ENCODE data around the gene SLC10A1.
"Not testable (repeated sequence)": the region's sequence is repeated elsewhere in the genome, so short reads cannot be mapped to it uniquely, and the experiment has no call there.

The SLC10A1 gene

GRCh38 chr14:69749956-69750355 is 47.1 kb downstream of the SLC10A1 start:
- no peak for TF ChIP-seq CTCF (IDR thresholded peaks at IDR 0.05; ENCODE audit: low read depth, low read length, missing control alignments)
- no peak overlapping the region for H3K4me3 ChIP-seq (ENCODE audit: low read depth, low read length)
- in situ Hi-C loops (cut with HindIII; ENCODE audit: low sequenced_read_pairs) = no loop called here
- no peak for DNase-seq (ENCODE audit: low read depth)

- no peak for TF ChIP-seq CTCF (IDR thresholded peaks at IDR 0.05; ENCODE audit: low read depth, low read length, missing control alignments)
- DNase-seq (ENCODE audit: low read depth) = no peak
- in situ Hi-C loops (cut with HindIII; ENCODE audit: low sequenced_read_pairs) = no loop called here
- no peak overlapping the region for H3K4me3 ChIP-seq (ENCODE audit: low read depth, low read length)
These were observed 56.0 kb downstream of the SLC10A1 start for GRCh38 chr14:69741055-69741454.

DNA sequence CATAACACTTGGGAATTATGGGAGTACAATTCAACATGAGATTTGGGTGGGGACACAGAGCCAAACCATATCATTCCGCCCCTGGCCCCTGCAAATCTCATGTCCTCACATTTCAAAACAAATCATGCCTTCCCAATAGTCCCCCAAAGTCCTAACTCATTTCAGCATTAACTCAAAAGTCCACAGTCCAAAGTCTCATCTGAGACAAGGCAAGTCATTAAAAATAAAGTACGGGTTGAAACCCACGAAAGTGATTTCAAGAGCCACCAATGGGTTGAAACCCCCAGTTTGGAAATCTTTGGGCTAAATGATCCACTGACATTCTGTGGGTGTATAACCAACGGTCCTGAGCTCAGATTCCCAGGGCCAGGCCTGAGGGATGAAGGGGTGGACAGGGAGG is 60.6 kb downstream of the SLC10A1 start:
- DNase-seq (ENCODE audit: low read depth); in situ Hi-C loops (cut with HindIII; ENCODE audit: low sequenced_read_pairs): not testable (repeated sequence)

DNA sequence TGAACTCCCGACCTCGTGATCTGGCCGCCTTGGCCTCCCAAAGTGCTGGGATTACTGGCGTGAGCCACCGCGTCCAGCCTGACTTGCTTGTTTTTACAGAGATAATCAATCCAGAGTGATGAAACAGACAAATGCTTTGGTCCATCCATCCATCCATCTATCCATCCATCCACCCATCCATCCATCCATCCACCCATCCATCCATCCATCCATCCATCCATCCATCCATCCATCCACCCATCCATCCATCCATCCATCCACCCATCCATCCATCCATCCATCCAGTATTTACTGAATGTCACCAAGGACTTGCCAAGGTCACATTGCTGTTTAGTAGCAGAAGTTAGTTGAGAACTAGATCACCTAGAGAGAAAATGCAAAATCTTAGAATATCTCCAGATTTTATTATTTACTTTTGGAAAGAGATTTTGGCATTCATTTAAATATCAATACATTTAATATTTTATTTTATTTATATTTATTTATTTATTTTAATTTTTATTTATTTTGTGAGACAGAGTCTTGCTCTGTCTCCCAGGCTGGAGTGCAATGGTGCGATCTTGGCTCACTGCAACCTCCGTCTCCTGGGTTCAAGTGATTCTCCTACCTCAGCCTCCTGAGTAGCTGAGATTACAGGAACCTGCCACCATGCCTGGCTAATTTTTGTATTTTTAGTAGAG is 65.0 kb downstream of the SLC10A1 start:
- H3K4me3 ChIP-seq (ENCODE audit: low read depth, low read length); in situ Hi-C loops (cut with HindIII; ENCODE audit: low sequenced_read_pairs); DNase-seq (ENCODE audit: low read depth): not testable (repeated sequence)

More for the DNA sequence above, 60.6 kb downstream of the SLC10A1 start:
- H3K4me3 ChIP-seq (ENCODE audit: low read depth, low read length) = not testable (repeated sequence)

GRCh38 chr14:69727860-69728259 is 69.2 kb downstream of the SLC10A1 start:
- TF ChIP-seq CTCF (IDR thresholded peaks at IDR 0.05; ENCODE audit: low read depth, low read length, missing control alignments) = no peak
- in situ Hi-C loops (cut with HindIII; ENCODE audit: low sequenced_read_pairs) = no loop called here
- no peak for DNase-seq (ENCODE audit: low read depth)
- no peak overlapping the region for H3K4me3 ChIP-seq (ENCODE audit: low read depth, low read length)

- H3K4me3 ChIP-seq (ENCODE audit: low read depth, low read length) = peak overlapping the region; percentile 15
- peak; percentile 97 for TF ChIP-seq CTCF (IDR thresholded peaks at IDR 0.05; ENCODE audit: low read depth, low read length, missing control alignments)
- in situ Hi-C loops (cut with HindIII; ENCODE audit: low sequenced_read_pairs) = no loop called here
- DNase-seq (ENCODE audit: low read depth) = peak; percentile 36
These were observed 70.1 kb downstream of the SLC10A1 start for GRCh38 chr14:69726761-69727511.
